ENCODE measurements around the gene ENHO. TPM values are rescaled to one million over a fixed set of nuclear protein-coding genes. Genes with fewer than 3 reads are reported as not detected.

Gene ENHO
- not detected for total RNA-seq

DNA sequence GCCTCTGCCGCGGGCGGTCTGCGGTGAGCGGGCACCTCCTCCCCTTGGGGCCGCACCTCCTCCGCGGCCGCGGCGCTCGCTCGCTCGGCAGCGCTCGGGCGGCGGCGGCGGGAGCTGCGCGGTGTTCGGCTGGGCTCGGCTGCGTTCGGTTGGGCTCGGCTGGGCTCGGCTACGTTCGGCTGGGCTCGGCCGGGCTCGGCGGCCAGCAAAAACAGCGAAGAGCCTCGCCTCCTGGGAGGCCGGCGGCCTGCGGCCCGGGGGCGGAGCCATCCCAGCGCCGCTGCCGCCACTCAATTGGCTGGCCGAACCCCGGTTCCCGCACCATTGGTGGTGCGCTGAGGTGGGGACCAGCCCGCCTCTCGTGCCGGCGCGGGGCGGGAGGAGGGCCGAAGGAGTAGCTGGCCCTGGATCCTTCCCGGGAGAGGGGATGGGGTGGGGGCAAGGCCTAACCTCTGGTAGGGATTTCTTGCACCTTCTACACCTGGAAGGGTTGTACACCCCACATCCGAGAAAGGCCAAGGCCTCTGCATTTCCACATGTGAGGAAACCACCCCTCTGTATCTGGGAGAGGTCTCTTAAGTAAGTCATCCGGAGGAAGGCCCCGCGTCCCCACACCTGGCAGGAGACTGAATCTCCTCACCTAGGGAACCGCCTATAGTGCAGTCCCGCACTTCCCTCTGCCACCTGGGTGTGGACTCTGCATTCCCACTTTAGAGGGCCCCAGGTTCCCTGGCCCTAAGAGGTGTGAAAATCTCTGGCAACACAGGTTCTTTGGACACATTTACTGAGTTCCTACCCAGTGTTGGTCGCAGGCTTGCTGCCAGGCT, at the start of gene ENHO:
Gene ENHO (minus strand): TSS at position 20 of the 827 bp plus-strand sequence. CDS start 1,295 bp downstream, outside the sequence.
- Mint-ChIP-seq H3K4me1 (peaks cover 15% of the 10 kb centered on the region), H3K4me3 (peak within 1 kb of the TSS; percentile 49), H3K27me3 (peaks cover 45% of the 10 kb centered on the region), H3K27ac (peak within 1 kb of the TSS; percentile 33), H3K9me3 (ENCODE audit: low read depth) (no peaks in the 10 kb centered on the region), H3K36me3 (no peaks in the 10 kb centered on the region)
- peak; percentile 89 for DNase-seq
- CTCF ChIA-PET = interaction anchor here (0.9 to 2.0 kb wide), 5 partner anchors 68 to 179 kb away, joined by 3 to 5 read pairs (median 4); no protein-coding TSS in a partner anchor
- ATAC-seq = peak; percentile 99

DNA sequence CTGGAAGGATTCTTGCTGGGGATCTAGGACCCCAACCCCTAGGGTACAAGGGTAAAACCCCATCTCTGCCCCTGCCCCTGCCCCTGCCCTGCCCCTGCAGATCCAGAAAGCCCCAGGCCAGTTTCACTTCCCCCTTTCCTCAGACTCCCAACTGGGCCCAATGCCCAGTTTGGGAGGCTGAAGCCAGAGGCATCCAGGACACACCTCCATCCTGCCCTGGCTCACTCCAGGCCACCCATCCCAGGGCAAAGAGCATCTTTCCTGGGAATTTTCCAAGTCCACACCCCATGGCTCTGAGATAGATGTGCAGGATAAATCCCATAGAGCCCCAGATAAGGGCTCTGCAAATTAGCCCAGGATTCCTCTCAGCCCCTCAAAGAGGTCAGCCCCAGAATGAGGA, 49.3 kb upstream of the ENHO start:
- ATAC-seq (no peak), DNase-seq (no peak)
- Mint-ChIP-seq H3K4me1 (no peaks in the 10 kb centered on the region), H3K27ac (no peak overlapping the region), H3K4me3 (no peak overlapping the region), H3K27me3 (peaks cover 26% of the 10 kb centered on the region), H3K9me3 (ENCODE audit: low read depth) (no peaks in the 10 kb centered on the region), H3K36me3 (no peaks in the 10 kb centered on the region)
- CTCF ChIA-PET = interaction anchor here (2.6 kb wide), 1 partner anchor 20 kb away, joined by 8 read pairs; no protein-coding TSS in a partner anchor

DNA sequence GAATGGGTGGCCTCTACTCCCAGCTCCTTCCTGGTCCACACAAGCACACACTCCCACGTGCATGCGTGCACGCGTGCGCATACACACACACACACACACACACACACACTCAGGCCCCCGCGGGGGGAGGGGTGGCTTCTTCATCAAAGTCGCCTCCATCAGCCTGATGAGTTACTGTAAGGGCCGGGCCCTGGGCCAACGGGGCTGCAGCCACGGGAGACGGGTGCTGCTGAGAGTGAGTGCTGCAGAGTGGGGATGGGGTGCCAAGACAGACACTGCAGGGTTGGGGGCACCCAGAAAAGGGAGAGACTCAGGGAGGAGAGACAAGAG, 48.7 kb upstream of the ENHO start:
- DNase-seq (no peak), ATAC-seq (no peak)
- peaks cover 22% of the 10 kb centered on the region for H3K27me3 Mint-ChIP-seq
- H3K4me1 Mint-ChIP-seq = no peaks in the 10 kb centered on the region
- no peak overlapping the region for H3K4me3 Mint-ChIP-seq
- H3K27ac Mint-ChIP-seq = no peak overlapping the region
- CTCF ChIA-PET = interaction anchor here (2.6 kb wide), 1 partner anchor 20 kb away, joined by 8 read pairs; no protein-coding TSS in a partner anchor
- H3K9me3 Mint-ChIP-seq (ENCODE audit: low read depth) = no peaks in the 10 kb centered on the region
- H3K36me3 Mint-ChIP-seq = no peaks in the 10 kb centered on the region

DNA sequence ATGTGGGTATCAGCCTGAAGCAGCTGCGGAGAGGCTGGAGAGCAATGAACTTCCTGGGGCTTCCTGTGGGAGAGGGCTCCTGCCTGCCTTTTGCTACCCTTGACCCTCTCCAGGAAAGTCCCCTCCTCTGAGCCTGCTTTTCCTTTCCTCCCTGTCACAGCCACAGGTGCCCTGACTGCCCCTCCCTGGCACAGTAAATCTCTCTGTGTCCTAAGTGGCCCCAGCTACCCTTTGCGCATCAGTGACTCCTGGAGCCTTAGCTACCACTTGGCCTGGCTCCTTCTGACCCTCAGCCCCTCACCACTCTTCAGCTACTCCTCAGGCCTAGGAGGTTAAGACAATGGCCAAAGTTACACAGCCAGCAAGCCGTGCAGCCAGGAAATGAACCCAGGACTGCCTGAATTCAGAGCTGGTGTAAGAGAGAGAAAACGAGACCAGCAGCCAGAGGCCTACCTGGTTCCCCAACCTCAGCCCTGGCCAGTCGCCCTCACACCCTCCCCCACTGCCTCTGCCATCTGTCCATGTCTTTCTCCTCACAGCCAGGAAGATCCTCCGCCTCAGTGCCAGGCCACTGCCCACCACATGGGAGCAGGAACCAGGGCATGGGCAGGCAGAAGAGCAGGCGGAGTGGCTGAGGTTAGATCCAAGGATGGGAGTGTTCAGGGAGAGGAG, 48.2 kb upstream of the ENHO start:
- no peaks in the 10 kb centered on the region for H3K4me1 Mint-ChIP-seq
- H3K4me3 Mint-ChIP-seq = no peak overlapping the region
- no peaks in the 10 kb centered on the region for H3K9me3 Mint-ChIP-seq (ENCODE audit: low read depth)
- peaks cover 17% of the 10 kb centered on the region for H3K27me3 Mint-ChIP-seq
- DNase-seq (no peak), ATAC-seq (no peak)
- H3K27ac Mint-ChIP-seq = no peak overlapping the region
- no peaks in the 10 kb centered on the region for H3K36me3 Mint-ChIP-seq
- CTCF ChIA-PET = interaction anchor here (2.6 kb wide), 1 partner anchor 21 kb away, joined by 8 read pairs; no protein-coding TSS in a partner anchor

DNA sequence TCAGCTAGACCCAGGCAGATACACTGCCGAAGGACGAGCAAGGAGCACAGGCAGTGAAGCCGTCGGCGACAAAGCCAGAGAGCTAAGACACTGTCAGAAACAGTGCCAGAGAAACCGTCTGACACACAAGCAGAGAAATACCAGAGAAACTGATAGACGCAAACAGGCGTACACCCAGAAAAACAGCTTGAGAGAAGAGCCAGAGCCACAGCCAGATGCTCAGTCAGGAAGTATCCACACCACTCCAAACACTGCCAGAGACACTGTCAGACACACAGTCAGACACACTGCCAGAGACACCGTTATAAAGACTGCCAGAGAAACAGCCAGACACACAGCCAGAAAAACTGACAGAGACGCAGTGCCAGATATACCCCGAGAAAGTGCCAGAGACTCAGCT, 47.6 kb upstream of the ENHO start:
- Mint-ChIP-seq H3K9me3 (ENCODE audit: low read depth) (no peaks in the 10 kb centered on the region), H3K4me1 (no peaks in the 10 kb centered on the region), H3K27ac (no peak overlapping the region), H3K36me3 (no peaks in the 10 kb centered on the region), H3K27me3 (peaks cover 14% of the 10 kb centered on the region), H3K4me3 (no peak overlapping the region)
- ATAC-seq = no peak
- DNase-seq = no peak
- CTCF ChIA-PET = interaction anchor here (2.6 kb wide), 1 partner anchor 21 kb away, joined by 8 read pairs; no protein-coding TSS in a partner anchor

DNA sequence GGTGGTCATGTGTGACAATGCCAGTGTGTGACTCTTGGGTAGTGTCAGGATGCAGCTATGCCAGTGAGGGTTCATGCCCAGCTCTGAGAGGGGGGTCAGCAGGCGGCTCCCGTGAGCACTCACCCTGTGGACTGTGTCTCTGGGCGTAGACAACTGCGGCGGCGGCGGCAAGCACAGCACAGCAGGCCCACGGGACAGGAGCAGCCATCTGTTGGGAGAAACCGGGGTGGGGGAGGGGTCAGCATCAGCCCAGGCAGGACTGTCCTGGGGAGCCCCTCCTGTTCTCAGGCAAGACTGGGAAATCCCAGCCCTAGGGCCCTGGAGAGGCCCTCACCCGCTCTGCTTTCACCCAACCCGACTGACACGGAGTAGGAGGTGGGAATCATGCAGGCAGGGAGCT, 46.0 kb upstream of the ENHO start:
- Mint-ChIP-seq H3K36me3 (no peaks in the 10 kb centered on the region), H3K4me3 (no peak overlapping the region), H3K27ac (no peak overlapping the region), H3K27me3 (peaks cover 11% of the 10 kb centered on the region), H3K4me1 (no peaks in the 10 kb centered on the region), H3K9me3 (ENCODE audit: low read depth) (no peaks in the 10 kb centered on the region)
- ATAC-seq = no peak
- DNase-seq = no peak
- CTCF ChIA-PET = interaction anchor here (1.1 kb wide), 1 partner anchor 191 kb away, joined by 3 read pairs; no protein-coding TSS in a partner anchor

DNA sequence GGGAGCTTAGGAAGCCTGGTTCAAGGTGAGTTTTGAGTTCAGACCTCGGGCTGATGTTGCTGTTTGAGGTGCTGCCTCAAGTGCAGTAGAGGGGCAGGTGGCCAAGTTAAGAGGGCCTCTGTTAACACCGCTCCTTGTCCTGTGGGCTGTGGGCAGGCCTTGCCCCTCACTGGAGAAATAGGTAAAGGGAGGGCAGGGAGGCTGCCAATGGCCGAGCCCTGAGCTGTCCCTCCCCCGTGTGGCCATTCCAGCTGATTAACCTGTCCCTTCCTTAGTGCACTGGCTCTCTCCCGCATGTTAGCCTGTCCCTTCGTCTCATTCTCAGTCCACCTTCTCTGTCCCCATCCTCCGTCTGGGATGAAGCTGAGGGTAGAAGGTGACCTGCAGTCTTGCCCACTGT, 45.3 kb upstream of the ENHO start:
- Mint-ChIP-seq H3K36me3 (no peaks in the 10 kb centered on the region), H3K4me3 (no peak overlapping the region), H3K27ac (no peak overlapping the region), H3K27me3 (peaks cover 14% of the 10 kb centered on the region), H3K9me3 (ENCODE audit: low read depth) (no peaks in the 10 kb centered on the region), H3K4me1 (no peaks in the 10 kb centered on the region)
- DNase-seq = no peak
- CTCF ChIA-PET = interaction anchor here (1.1 kb wide), 1 partner anchor 191 kb away, joined by 3 read pairs; no protein-coding TSS in a partner anchor
- no peak for ATAC-seq

DNA sequence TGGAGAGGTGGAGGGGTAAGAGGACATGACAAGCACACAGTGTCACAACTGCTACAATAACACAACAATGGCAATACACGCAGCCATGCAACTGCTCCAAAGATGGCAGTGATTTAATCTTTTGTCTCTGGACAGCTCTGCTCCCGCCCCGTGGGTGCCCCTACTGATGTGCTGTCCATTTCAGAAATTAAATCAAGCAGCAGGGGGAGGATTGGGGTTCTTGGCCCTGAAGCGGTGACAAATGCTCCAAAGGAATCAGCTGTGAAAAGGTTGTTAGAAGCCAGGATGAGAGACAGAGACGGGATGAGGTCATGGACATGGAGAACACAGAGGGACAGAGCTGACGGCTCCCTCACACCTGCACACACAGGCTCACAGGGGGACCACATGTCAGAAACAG, 44.2 kb upstream of the ENHO start:
- Mint-ChIP-seq H3K4me3 (no peak overlapping the region), H3K27me3 (peaks cover 14% of the 10 kb centered on the region), H3K4me1 (no peaks in the 10 kb centered on the region), H3K9me3 (ENCODE audit: low read depth) (no peaks in the 10 kb centered on the region), H3K36me3 (no peaks in the 10 kb centered on the region), H3K27ac (no peak overlapping the region)
- ATAC-seq (no peak), DNase-seq (no peak)
- CTCF ChIA-PET = no interaction called here

DNA sequence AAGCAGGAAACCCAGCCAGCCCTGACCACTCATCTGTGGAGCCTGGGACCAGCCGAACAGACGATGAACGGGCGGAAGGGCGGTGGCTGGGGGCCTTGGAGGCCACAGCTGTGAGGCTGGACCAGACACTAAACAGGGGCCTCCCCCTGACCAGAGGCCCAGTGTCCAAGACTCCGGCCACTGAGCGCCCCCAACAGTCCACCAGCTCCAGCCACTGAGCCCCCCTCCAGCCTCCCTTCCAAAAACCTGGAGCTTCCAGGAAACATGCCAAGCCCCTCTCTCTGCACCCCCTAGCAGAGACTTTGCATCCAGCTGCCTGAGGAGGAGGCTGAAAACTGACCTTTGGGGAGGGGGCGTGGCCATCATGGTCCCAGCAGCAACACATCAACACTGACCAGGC, 43.5 kb upstream of the ENHO start:
- H3K27ac Mint-ChIP-seq = no peak overlapping the region
- H3K27me3 Mint-ChIP-seq = peaks cover 15% of the 10 kb centered on the region
- no peaks in the 10 kb centered on the region for H3K9me3 Mint-ChIP-seq (ENCODE audit: low read depth)
- CTCF ChIA-PET = no interaction called here
- no peaks in the 10 kb centered on the region for H3K36me3 Mint-ChIP-seq
- no peak overlapping the region for H3K4me3 Mint-ChIP-seq
- no peaks in the 10 kb centered on the region for H3K4me1 Mint-ChIP-seq
- no peak for ATAC-seq
- no peak for DNase-seq

DNA sequence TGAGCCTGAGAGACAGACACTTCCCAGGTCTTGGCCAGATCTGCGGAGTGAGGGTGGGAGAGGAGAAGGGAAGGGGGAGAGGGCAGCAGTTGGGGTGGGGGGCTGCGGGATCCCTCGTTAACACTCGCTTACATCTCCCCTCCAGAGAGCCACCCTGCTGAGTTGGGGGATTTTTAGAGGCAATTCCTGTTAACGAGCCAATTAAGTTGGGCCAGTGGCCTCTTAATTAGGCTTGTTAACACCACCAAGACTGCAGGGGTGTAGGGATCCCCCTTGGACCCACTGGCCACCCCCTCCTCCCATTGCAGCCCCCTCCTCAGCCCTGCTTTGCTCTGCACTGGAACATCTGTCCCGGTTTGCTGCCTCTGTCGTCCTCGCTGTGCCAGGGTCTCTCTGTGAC, 43.1 kb upstream of the ENHO start:
- peaks cover 18% of the 10 kb centered on the region for H3K27me3 Mint-ChIP-seq
- DNase-seq (no peak), ATAC-seq (no peak)
- H3K27ac Mint-ChIP-seq = no peak overlapping the region
- no peaks in the 10 kb centered on the region for H3K36me3 Mint-ChIP-seq
- no peaks in the 10 kb centered on the region for H3K9me3 Mint-ChIP-seq (ENCODE audit: low read depth)
- H3K4me3 Mint-ChIP-seq = no peak overlapping the region
- no peaks in the 10 kb centered on the region for H3K4me1 Mint-ChIP-seq
- CTCF ChIA-PET = no interaction called here

DNA sequence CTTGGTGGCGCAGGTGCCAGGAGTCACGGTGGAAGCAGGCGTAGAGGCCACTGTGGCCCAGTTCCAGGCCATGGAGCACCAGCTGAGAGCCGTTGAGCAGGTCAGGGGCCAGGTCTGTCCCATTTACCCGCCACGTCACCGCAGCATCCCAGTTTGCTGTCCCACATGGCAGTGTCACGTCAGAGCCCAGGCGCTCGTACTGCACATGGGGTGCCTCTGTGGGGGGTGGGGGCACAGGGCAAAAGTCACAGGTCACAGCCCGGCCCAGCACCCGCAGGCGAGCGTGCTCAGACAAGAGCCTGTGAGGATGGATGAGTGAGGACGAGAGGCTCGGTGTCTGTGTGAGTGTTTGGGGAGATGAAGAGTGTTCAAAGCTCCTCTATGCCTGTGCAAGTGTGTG, 41.8 kb upstream of the ENHO start:
- no peak overlapping the region for H3K27ac Mint-ChIP-seq
- DNase-seq (no peak), ATAC-seq (peak; percentile 12)
- H3K36me3 Mint-ChIP-seq = no peaks in the 10 kb centered on the region
- no peaks in the 10 kb centered on the region for H3K9me3 Mint-ChIP-seq (ENCODE audit: low read depth)
- peaks cover 22% of the 10 kb centered on the region for H3K27me3 Mint-ChIP-seq
- no peaks in the 10 kb centered on the region for H3K4me1 Mint-ChIP-seq
- CTCF ChIA-PET = no interaction called here
- no peak overlapping the region for H3K4me3 Mint-ChIP-seq

DNA sequence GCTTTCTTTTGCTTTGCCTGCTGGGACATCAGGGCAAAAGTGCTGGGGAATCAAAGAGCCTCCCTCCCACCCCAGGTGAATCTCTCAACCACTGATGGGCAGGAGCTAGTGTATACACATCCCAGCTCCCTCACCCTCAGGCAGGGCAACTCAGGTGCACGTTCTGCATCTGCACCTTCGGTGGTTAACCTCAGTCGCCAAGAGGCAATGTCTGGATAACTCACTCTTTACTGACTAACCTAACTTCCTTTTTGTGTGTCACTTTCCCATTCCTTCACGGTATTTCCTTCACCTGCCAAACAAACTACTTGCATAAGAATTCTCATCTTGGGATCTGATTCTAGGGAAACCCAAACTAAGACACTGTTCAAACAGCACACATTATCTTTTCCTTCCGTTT, 40.5 kb upstream of the ENHO start:
- no peaks in the 10 kb centered on the region for H3K9me3 Mint-ChIP-seq (ENCODE audit: low read depth)
- H3K27me3 Mint-ChIP-seq = peaks cover 23% of the 10 kb centered on the region
- H3K4me1 Mint-ChIP-seq = no peaks in the 10 kb centered on the region
- H3K4me3 Mint-ChIP-seq = no peak overlapping the region
- DNase-seq = no peak
- H3K36me3 Mint-ChIP-seq = no peaks in the 10 kb centered on the region
- H3K27ac Mint-ChIP-seq = no peak overlapping the region
- CTCF ChIA-PET = interaction anchor here (1.1 to 1.4 kb wide), 3 partner anchors 30 to 49 kb away, joined by 4 read pairs; partner anchors contain the start of gene RPP25L
- no peak for ATAC-seq

DNA sequence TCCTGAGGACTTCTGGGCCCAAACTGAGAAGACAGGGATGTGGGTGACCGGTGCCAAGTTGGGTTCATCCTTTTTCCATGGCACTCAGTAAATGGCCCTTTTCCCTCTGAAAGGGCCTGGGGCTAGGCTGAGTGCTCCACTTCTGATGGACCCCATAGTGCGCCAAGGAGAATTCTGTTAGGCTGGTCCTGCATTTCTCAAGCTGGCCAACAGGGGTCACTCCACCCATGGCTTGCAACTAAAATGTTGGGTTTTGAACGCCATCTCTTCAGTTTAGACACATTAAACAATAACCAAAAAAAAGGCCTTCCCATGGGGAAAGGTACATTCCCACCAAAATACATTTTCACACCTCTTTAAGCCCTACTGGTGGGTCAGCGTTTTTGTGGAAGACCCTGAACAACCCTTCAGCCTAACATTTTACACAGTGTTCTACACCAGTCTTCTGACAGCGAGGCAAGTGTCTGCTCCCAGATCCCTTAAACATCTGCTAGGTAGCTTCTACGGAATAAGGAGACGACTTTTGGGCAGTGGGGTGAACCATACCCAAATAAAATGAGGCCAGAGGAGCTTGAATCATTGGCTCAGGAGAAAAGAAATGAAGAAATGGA, 39.5 kb upstream of the ENHO start:
- Mint-ChIP-seq H3K9me3 (ENCODE audit: low read depth) (no peaks in the 10 kb centered on the region), H3K27ac (no peak overlapping the region), H3K27me3 (peaks cover 19% of the 10 kb centered on the region), H3K36me3 (no peaks in the 10 kb centered on the region), H3K4me3 (no peak overlapping the region), H3K4me1 (no peaks in the 10 kb centered on the region)
- ATAC-seq (no peak), DNase-seq (no peak)
- CTCF ChIA-PET = interaction anchor here (0.8 to 1.4 kb wide), 8 partner anchors 14 to 72 kb away, joined by 3 to 4 read pairs (median 3); partner anchors contain the start of genes ARID3C and RPP25L
